Ramos (cell line): ENCODE data around the gene DPH7.
"Not testable (repeated sequence)": the region's sequence is repeated elsewhere in the genome, so short reads cannot be mapped to it uniquely, and the experiment has no call there.

Experiments
- in situ Hi-C: fragments of 300-500 bp; cut with MboI; formaldehyde crosslinking; loops from one replicate; pipeline ENCODE4 v1.14.3; 2022; ENCODE audit warnings: low sequenced_read_pairs; ENCODE audit not compliant: unreplicated experiment

DPH7 gene

DNA sequence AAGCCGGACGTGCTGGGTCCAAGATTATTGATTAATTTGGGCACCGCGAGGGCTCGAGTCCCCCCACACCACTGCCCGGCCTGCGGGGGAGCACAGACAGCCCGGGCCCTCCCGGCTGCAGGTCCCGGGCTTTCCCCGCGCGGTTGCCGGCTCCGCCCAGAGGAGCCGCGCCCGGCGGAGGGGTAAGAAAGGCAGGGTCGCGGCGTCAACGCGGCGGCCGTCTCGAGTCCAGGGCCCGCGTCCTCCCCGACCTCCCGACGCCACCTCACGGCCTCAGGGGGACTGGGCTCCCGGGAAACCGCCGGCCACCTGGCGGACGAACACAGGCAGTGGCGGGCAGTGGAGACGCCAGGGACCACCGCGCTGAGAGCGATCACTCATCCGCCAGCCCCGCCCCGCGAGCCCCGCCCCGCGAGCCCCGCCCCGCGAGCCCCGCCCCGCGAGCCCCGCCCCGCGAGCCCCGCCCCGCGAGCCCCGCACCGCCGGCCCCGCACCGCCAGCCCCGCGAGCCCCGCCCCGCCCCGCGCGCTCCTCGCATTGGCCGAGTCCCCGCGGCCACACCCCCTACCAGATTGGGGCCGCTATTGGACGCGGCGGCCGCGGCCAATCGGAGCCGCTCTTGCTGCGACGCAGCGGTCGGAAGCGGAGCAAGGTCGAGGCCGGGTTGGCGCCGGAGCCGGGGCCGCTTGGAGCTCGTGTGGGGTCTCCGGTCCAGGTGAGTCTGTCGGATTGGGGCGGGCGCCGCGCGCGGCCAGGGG is 27.3 kb downstream of the DPH7 start, which contains the start of gene MRPL41:
TSS of gene MRPL41 (plus strand) at position 616 of the 758 bp plus-strand sequence. CDS start 203 bp downstream, outside the sequence.
- in situ Hi-C loops: no loop called here

DNA sequence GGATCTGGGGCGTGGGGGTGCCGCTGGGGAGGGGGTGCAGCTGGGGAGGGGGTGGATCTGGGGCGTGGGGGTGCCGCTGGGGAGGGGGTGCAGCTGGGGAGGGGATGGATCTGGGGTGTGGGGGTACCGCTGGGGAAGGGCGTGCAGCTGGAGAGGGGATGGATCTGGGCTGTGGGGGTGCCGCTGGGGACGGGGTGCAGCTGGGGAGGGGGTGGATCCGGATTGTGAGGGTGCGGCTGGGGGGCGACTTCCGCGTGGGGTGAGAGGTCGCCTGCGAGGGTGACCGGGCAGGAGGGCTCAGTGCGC is 27.8 kb downstream of the DPH7 start:
- in situ Hi-C loops: not testable (repeated sequence)

GRCh38 chr9:137550231-137550621 is 28.5 kb downstream of the DPH7 start, which contains the start of gene PNPLA7:
Gene PNPLA7 (minus strand): TSS chr9:137550402. CDS start chr9:137550197, 205 bp downstream.
- in situ Hi-C loops: no loop called here

- in situ Hi-C loops: no loop called here
These were observed 30.8 kb downstream of the DPH7 start for GRCh38 chr9:137547687-137548543.

DNA sequence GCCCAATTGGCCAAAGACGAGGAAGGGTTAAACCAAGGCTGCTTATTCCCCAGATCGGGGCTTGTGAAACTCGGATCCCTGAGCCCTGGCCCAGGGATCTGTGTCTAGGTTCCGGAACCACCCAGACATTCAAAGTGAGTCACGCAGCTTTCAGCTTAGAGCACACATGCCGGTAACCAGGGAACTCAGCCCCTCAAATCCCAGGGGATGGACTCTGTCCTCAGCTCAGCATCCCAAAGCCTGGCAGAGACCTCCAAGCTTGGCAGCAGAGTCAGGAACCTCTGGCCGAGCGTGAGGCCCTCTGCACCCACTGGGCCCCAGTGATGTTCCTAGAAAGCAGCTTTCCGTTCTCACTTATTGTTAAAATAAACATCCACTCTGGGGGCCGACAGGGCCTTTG is 33.6 kb downstream of the DPH7 start:
- in situ Hi-C loops: no loop called here

- in situ Hi-C loops: no loop called here
These were observed 34.5 kb downstream of the DPH7 start for GRCh38 chr9:137544176-137544760.

GRCh38 chr9:137543237-137543963 is 35.3 kb downstream of the DPH7 start:
- in situ Hi-C loops: no loop called here

DNA sequence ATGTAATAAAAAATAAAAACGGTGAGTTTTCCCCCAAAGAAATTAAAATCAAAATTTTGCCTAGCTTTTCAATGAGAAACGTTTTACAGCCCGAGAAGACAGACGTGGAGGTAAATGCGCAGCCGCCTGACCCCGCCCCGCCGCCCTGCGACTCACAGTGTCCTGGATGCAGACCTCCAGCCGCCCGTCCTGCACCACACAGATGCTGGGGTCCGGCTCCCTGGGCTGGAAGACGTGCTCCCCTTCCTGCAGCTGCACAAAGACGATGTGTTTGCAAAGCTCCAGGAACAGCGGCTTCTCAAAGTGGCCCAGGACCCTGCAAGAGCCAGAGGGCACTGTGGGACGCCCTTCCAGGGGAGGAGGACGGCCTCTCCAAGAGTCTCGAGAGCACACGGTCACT is 36.2 kb downstream of the DPH7 start:
- in situ Hi-C loops: no loop called here

DNA sequence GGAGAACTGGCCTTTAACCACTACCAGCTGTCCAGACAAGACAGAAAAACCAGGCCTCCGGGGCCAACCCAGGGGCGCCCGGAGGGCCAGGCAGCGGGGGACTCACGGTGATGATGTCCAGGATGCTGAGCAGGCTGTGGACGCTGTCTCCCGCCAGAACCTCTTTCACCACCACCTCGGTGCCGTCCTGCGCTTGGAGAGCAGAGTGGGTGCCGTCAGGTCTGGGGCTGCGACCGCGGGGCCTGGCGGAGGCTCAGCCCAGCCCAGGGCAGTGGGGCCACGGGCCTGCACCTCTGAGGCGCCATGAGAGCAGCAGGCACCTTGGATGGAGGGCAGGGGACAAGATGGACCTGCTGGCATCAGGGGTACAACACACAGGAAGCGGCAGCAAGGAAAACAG is 38.2 kb downstream of the DPH7 start:
- in situ Hi-C loops: no loop called here

- in situ Hi-C loops: no loop called here
These were observed 40.7 kb downstream of the DPH7 start for GRCh38 chr9:137538058-137538457.

DNA sequence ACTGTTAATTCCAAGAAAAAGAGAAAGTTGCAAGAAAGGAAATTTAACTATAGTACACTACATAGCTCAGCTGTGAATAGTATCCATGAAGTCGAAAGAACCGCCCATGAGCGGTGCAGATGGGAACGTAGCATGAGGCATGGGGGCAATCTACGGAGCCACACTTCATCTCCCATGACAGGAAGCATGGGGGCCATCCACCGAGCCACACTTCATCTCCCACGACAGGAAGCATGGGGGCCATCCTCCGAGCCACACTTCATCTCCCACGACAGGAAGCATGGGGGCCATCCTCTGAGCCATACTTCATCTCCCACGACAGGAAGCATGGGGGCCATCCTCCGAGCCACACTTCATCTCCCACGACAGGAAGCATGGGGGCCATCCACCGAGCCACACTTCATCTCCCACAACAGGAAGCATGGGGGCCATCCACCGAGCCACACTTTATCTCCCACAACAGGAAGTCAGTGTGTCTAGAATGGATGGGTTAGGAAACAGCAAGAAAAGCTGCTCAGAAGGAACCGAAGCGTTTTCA is 42.1 kb downstream of the DPH7 start:
- in situ Hi-C loops: not testable (repeated sequence)

DNA sequence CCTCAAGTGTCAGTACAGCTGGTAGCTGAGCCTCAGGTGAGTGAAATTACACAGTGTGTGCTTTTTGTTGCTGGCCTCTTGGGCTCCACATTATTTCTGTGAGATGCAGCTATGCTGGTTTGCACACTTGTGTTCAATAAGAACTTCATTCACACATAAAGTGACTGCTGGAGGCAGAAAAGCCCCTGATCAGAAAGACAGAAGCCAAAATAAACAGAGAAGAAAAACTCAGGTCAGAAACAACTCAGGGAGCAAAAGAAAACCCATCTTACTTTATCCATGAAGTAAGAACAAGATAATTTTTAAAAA is 43.7 kb downstream of the DPH7 start:
- in situ Hi-C loops: no loop called here

GRCh38 chr9:137534256-137535119 is 44.2 kb downstream of the DPH7 start:
- in situ Hi-C loops: no loop called here

DNA sequence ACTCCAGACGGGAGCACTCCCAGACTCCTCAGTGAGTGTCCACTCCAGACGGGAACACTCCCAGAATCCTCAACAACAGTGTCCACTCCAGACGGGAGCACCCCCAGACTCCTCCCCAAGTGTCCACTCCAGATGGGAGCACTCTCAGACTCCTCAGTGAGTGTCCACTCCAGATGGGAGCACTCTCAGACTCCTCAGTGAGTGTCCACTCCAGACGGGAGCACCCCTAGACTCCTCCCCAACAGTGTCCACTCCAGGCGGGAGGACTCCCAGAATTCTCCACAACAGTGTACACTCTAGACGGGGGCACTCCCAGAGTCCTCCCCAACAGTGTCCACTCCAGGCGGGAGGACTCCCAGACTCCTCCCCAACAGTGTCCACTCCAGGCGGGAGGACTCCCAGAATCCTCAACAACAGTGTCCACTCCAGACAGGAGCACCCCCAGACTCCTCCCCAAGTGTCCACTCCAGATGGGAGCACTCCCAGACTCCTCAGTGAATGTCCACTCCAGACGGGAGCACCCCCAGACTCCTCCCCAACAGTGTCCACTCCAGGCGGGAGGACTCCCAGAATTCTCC is 45.7 kb downstream of the DPH7 start:
- in situ Hi-C loops: not testable (repeated sequence)

DNA sequence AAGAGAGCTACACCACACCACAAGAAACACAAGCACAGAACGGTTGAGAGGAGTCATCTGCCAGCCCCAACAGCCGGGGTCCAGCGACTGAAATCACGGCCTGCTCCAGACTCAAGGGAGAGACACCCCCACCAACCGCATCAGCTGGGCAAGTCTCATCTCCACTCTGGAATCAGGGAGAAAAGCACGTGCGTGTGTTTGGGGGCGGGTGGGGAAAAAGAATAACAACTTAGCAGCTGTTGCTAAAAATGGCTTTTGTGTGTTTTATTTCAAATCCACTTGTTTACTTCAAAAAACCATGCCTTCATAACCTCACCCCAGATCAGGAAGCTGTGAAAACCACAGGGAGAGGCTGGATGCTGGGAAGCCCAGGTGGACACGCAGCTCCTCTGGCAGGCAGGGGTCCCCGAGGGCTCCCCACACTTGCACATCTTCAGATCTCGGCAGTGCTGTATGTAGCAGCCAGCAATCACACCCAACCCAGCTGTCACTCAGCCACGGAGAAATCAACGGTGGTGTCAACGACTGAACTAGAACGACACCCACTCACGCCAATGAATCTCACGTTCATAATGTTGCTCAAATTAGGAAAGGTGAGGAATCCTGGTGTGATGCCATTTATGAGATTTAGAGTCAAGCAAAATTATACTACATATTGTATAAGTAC is 47.5 kb downstream of the DPH7 start:
- in situ Hi-C loops: no loop called here

DNA sequence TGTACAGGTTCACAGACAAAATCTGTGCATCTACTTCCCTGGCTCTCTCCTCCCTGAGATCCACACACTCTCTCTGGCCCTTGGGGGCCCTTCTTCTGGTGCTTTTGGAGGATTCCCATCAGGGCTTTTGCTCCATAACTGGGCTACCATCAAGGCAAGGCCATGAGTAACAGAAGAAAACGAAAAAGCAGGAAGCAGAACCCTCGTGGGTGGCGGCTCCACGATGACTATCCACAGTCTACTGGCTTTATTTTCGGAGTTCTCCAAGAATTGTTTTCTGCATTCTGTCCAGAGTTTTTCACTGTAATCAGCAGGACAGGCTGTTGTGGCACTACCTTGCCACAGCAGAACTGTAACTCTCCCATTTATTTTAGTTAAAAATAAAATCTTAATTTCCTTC is 48.4 kb downstream of the DPH7 start:
- in situ Hi-C loops: no loop called here

DNA sequence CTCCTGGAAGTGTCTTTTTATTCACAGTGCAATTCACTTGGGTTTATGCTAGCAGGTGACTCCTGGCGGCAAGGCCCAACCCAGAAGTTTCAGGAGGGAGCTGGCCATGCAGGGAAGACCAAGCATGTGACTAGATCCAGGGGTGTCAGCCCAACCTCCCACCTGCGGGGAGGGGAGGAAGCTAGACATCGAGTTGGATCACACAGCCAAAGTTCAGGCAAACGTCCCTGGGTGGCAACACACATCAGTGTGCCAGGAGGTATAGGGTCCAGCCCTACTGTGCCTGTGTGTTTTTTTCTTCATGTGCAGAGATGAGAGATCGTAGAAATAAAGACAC is 53.8 kb downstream of the DPH7 start:
- in situ Hi-C loops: loop anchor here (10.0 kb wide), 1 partner anchor 230 kb away; no protein-coding TSS in a partner anchor

- in situ Hi-C loops: loop anchor here (10.0 kb wide), 1 partner anchor 230 kb away; no protein-coding TSS in a partner anchor
These were observed 54.4 kb downstream of the DPH7 start for GRCh38 chr9:137524161-137524980.
